ENCODE measurements around the gene SAGE1. TPM values are rescaled to one million over a fixed set of nuclear protein-coding genes. Genes with fewer than 3 reads are reported as not detected.

Gene SAGE1
- total and polyA plus RNA-seq, 2 of the 13 experiments (the other 11 are each of a cell fraction or from before 2014, with no cell fraction given): not detected

DNA sequence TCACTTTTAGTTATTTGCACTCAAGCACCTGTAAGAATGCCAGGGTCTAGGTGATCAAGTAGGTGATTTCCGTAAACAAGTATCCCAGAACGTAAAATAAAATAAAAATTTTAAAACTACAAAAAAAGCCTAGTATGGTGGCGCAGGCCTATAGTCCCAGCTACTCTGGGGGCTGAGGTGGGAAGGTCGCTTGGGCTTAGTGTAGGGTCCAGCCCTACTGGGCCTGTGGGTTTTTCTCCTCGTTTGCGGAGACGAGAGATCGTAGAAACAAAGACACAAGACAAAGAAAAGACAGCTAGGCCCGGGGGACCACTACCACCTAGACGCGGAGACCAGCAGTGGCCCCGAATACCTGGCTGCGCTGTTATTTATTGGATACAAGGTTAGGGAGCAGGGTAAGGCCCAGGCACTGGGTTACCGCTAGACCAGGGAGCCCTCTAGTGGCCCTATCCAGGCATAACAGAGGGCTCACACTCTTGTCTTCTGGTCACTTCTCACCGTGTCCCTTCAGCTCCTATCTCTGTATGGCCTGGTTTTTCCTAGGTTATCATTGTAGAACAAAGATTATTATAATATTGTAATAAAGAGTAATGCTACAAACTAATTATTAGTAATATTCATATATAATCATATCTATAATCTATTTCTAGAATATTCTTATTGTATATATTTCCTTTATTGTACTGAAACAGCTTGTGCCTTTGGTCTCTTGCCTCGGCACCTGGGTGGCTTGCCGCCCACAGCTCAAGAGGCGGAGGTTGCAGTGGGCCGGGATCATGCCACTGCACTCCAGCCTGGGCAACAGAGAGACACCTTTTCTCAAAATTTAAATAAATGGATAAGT, 38.4 kb downstream of the SAGE1 start:
- DNase-seq (ENCODE audit: low spot score): peak; percentile 15
- H4K20me1 ChIP-seq (ENCODE audit: insufficient read depth, low read length): no peaks in the 10 kb centered on the region
- intact Hi-C loops (cut with micrococcal nuclease; ENCODE audit: unreplicated experiment): loop anchor here (5.0 kb wide), 1 partner anchor 305 kb away; no protein-coding TSS in a partner anchor
- no peaks in the 10 kb centered on the region; a peak in 1 of 5 replicates for H3K27me3 ChIP-seq (ENCODE audit: control insufficient read depth in 1 of 2, insufficient read depth in 2 of 2, low read length in 2 of 2)
- H3K9me3 ChIP-seq (ENCODE audit: low read length): no peaks in the 10 kb centered on the region
- no peak overlapping the region for H3K9ac ChIP-seq (ENCODE audit: insufficient read depth, low read depth, low read length)
- no peaks in the 10 kb centered on the region for H3K36me3 ChIP-seq (replicated peaks in 1 of 2; ENCODE audit: control insufficient read depth in 1 of 2, insufficient read depth in 2 of 2, low read length in 2 of 2)
- 22% methylated on average over 9 of the region's 19 CpGs for WGBS (ENCODE audit: low lambda C conversion rate)
- POLR2A ChIA-PET: no interaction called here
- H3K4me3 ChIP-seq (replicated peaks in 1 of 3; ENCODE audit: insufficient read depth in 1 of 3, low read depth in 2 of 3, low read length in 3 of 3): no peak overlapping the region
- H3K4me1 ChIP-seq (ENCODE audit: insufficient read depth, low read length): no peaks in the 10 kb centered on the region
- peak; percentile 89 for ATAC-seq
- no peak overlapping the region for H2AFZ ChIP-seq (ENCODE audit: low read length)
- H3K79me2 ChIP-seq (ENCODE audit: insufficient read depth, low read length): no peaks in the 10 kb centered on the region
- CTCF ChIA-PET (ENCODE audit: low intra/inter-chr PET ratio, low total read pairs): no interaction called here
- no TSS peak for BruUV-seq (replicated peaks)
- in situ Hi-C loops (cut with HindIII; ENCODE audit: extremely low pct_ligation_motif_present, low pct_unique_long_range_greater_than_20kb): no loop called here
- FAIRE-seq: peak; percentile 57
- no peak overlapping the region for H3K27ac ChIP-seq (ENCODE audit: extremely low read length, insufficient read depth, low read length)
- TF ChIP-seq, protein P1, sequence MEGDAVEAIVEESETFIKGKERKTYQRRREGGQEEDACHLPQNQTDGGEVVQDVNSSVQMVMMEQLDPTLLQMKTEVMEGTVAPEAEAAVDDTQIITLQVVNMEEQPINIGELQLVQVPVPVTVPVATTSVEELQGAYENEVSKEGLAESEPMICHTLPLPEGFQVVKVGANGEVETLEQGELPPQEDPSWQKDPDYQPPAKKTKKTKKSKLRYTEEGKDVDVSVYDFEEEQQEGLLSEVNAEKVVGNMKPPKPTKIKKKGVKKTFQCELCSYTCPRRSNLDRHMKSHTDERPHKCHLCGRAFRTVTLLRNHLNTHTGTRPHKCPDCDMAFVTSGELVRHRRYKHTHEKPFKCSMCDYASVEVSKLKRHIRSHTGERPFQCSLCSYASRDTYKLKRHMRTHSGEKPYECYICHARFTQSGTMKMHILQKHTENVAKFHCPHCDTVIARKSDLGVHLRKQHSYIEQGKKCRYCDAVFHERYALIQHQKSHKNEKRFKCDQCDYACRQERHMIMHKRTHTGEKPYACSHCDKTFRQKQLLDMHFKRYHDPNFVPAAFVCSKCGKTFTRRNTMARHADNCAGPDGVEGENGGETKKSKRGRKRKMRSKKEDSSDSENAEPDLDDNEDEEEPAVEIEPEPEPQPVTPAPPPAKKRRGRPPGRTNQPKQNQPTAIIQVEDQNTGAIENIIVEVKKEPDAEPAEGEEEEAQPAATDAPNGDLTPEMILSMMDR (CRISPR knock-in tag; IDR thresholded peaks at IDR 0.05): peak; percentile 70
- TF ChIP-seq ZNF556 (CRISPR knock-in tag; IDR thresholded peaks at IDR 0.05; ENCODE audit: borderline replicate concordance): no peak
- TF ChIP-seq SMC3 (IDR thresholded peaks at IDR 0.05; ENCODE audit: low read length): peak; percentile 8; the same call in 1 of the 2 replicates
- TF ChIP-seq ESRRA (CRISPR knock-in tag; IDR thresholded peaks at IDR 0.05; ENCODE audit: low read depth): no peak
- TF ChIP-seq TBP (CRISPR knock-in tag; IDR thresholded peaks at IDR 0.05): no peak
- peak; percentile 47 for TF ChIP-seq STAG1 (CRISPR knock-in tag; IDR thresholded peaks at IDR 0.05)
- no peak for TF ChIP-seq MXD1 (CRISPR knock-in tag; IDR thresholded peaks at IDR 0.05)
- no peak for TF ChIP-seq ZC3H4 (CRISPR knock-in tag; IDR thresholded peaks at IDR 0.05; ENCODE audit: borderline replicate concordance)
- TF ChIP-seq ZSCAN12 (CRISPR knock-in tag; IDR thresholded peaks at IDR 0.05): no peak
- no peak overlapping the region for H3K4me2 ChIP-seq (ENCODE audit: low read depth, low read length)
